Stomach (tissue), 4 donors: ENCODE results near the gene SEMA3A.

Experiments
- EP300 ChIP-seq: sonication (generic); formaldehyde crosslinking; IDR thresholded peaks from one replicate; pipeline ENCODE4 v1.6.1; 2017; ENCODE audit warnings: antibody characterized with exemption
- TF ChIP-seq, protein P1 (sequence below), 7 experiments: fragments of 450-650 bp in 4 of 7; fragments of 200-600 bp in 3 of 7; sonication (generic) in 3 of 7; IDR thresholded peaks; one replicate each; pipeline ENCODE4 v1.5.1; 2016 to 2019; ENCODE audit warnings: antibody characterized with exemption in 7 of 7, control low read depth in 2 of 7, mild to moderate bottlenecking in 1 of 7

GRCh38 chr7:84175461-84175860 lies 19.1 kb downstream of the SEMA3A start:
- no peak for TF ChIP-seq EP300
- TF ChIP-seq, protein P1, sequence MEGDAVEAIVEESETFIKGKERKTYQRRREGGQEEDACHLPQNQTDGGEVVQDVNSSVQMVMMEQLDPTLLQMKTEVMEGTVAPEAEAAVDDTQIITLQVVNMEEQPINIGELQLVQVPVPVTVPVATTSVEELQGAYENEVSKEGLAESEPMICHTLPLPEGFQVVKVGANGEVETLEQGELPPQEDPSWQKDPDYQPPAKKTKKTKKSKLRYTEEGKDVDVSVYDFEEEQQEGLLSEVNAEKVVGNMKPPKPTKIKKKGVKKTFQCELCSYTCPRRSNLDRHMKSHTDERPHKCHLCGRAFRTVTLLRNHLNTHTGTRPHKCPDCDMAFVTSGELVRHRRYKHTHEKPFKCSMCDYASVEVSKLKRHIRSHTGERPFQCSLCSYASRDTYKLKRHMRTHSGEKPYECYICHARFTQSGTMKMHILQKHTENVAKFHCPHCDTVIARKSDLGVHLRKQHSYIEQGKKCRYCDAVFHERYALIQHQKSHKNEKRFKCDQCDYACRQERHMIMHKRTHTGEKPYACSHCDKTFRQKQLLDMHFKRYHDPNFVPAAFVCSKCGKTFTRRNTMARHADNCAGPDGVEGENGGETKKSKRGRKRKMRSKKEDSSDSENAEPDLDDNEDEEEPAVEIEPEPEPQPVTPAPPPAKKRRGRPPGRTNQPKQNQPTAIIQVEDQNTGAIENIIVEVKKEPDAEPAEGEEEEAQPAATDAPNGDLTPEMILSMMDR (IDR thresholded peaks at IDR 0.05): no peak
